WI38 (cell line): ENCODE results near the gene RPS6KA4.

ENCODE experiments used
- H3K4me3 ChIP-seq: 2 replicates; pipeline ENCODE4 v1.5.1; 2011; ENCODE audit warnings: low read depth, mild to moderate bottlenecking, control low read depth, low read length
- TF ChIP-seq, protein P1 (sequence below): IDR thresholded peaks from 2 replicates; pipeline ENCODE4 v1.5.1; 2012; ENCODE audit warnings: low read depth, mild to moderate bottlenecking, control low read depth, low read length

The RPS6KA4 gene

GRCh38 chr11:64372802-64373597 lies 14.0 kb downstream of the RPS6KA4 start:
- TF ChIP-seq, protein P1, sequence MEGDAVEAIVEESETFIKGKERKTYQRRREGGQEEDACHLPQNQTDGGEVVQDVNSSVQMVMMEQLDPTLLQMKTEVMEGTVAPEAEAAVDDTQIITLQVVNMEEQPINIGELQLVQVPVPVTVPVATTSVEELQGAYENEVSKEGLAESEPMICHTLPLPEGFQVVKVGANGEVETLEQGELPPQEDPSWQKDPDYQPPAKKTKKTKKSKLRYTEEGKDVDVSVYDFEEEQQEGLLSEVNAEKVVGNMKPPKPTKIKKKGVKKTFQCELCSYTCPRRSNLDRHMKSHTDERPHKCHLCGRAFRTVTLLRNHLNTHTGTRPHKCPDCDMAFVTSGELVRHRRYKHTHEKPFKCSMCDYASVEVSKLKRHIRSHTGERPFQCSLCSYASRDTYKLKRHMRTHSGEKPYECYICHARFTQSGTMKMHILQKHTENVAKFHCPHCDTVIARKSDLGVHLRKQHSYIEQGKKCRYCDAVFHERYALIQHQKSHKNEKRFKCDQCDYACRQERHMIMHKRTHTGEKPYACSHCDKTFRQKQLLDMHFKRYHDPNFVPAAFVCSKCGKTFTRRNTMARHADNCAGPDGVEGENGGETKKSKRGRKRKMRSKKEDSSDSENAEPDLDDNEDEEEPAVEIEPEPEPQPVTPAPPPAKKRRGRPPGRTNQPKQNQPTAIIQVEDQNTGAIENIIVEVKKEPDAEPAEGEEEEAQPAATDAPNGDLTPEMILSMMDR = no peak
- no peak overlapping the region for H3K4me3 ChIP-seq

GRCh38 chr11:64373598-64373974 lies 14.6 kb downstream of the RPS6KA4 start:
- TF ChIP-seq, protein P1 = no peak
- H3K4me3 ChIP-seq = no peak overlapping the region

GRCh38 chr11:64376071-64376470 lies 17.1 kb downstream of the RPS6KA4 start:
- no peak overlapping the region for H3K4me3 ChIP-seq
- TF ChIP-seq, protein P1 = no peak

- H3K4me3 ChIP-seq = no peak overlapping the region
- TF ChIP-seq, protein P1 = no peak
Observed at GRCh38 chr11:64378335-64378880, 19.4 kb downstream of the RPS6KA4 start.

- TF ChIP-seq, protein P1 = no peak
- H3K4me3 ChIP-seq = no peak overlapping the region
Observed at GRCh38 chr11:64379160-64379559, 20.2 kb downstream of the RPS6KA4 start.

GRCh38 chr11:64379817-64380709 lies 21.1 kb downstream of the RPS6KA4 start:
- no peak overlapping the region for H3K4me3 ChIP-seq
- TF ChIP-seq, protein P1 = no peak
